GM21786 (cell line): Measurements from ENCODE around the gene GATAD2A.

Experiments
- ATAC-seq: cut with Tn5 transposase; IDR thresholded peaks from one replicate; pipeline ENCODE4 v1.9.1; 2021; ENCODE audit not compliant: unreplicated experiment

Gene GATAD2A

DNA sequence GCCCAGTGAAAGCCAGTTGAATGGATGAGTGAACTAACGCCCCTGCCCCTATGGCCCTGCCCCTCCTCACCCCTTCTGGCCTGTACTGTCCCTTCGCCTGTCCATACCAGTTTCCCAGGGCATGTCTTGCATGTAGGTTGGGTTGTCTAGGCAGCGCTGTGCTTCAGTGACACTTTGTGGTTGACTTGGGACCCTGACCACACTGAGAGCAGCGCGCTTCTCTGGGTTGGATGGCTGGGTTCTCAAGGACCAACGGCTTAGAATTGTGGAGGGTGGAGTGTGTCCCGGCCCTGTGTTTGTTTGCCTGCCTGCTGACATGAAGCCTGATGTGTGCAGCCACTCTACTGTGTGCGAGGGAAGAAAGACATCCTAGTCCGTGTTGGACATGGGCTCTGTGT, 15.8 kb downstream of the GATAD2A start:
- ATAC-seq = no peak

DNA sequence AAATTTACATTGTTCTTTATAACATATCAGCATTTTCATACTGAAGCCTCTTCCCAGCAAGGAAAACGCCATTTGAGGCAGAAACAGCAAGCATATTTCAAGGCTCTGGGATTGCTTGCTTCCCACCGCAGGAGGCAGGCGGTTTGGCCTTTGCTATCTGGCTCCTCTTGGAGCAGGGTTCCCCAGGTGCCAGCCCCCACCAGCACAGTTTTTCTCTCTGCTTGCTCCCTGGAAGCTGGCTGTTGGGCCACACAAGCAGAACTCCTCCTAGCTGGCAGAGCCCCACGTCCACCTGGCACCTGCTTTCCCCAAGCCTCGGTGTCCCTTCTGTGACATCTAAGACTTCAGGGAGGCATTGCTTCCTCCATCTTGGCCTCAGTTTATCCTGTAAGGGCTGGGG, 16.7 kb downstream of the GATAD2A start:
- no peak for ATAC-seq

DNA sequence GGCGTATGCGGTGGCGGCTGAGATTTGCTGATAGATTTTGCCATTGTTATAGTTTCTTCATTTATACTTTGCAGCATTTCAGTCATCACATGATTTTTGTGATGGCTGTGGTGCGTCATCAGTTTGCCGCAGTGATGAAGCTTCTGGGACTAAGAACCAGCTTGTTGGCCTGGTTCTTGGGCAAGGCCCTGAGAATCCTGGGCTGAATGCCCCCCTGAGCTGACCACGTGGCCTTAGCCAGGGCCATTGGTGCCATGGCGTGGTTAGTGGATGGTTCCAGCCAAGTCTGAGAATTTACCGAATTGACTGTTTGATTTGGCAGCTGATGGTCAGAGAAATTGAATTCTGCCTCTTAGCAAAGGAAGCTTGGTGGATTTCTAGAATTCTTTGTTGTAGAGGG, 17.8 kb downstream of the GATAD2A start:
- no peak for ATAC-seq

DNA sequence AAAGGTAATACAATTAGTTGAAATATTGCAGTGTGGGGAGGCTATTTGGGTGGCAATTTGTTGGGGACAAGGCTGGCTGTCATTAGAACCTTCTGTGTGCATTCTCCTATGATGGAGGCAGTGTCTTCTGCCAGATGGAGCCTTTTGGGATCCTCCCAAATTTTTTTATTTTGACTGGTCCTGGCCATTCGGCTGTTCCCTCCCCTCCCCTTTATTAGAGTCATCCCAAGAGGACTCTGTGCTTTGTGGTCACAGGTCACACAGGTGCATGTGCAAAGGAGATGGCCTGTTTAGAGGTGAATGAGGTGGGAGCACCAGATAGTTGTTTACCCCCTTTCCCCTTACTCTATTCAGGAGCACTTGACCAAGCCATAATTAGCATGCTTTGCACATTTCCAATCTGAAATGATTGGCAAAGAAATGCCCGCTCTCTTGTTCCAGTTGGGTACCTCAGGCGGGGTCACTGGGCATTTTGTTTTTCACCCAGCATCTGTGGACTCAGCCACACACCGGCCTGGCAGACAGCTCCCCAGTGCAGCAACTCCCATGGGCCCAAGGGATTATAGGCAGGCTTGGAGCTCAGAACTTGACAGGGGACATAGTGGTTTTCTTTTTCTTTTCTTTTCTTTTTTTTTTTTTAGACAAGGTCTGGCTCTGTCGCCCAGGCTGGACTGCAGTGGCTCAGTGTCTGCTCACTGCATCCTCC, 19.8 kb downstream of the GATAD2A start:
- ATAC-seq = no peak

DNA sequence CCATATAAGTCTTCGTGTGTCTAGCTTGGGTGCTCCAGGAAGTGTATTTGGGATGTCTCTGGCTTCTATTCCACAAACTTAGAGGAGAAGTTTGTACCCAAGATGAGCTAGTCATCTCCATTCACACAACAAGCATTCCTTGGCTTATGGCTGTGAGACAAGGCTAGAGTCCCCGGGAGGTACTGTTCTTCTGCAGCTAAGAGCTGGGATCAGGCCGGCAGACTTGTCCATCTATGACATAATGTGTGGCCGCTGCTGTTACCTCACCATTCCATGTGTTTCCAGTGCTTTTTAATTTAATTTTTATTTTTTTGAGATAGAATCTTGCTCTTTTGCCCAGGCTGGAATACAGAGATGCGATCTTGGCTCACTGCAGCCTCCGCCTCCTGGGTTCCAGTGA, 20.7 kb downstream of the GATAD2A start:
- ATAC-seq = no peak

DNA sequence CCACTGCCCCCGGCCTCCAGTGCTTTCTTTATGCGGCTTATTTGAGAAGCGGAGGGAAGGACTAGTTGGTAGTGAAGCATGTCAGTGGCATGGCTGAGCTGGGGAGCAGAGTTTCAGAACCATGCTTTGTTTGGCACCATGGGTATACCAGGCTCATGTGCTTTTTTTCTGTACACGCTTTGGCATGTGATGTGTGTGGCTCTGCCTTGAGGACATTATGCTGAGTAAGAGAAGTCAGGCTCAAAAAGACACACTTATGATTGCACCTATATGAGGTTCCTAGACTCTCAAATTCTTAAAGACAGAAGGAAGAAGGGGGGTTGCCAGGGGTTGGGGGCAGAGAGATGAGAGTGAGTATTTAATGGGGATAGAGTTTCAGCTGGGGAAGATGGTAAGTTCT, 21.3 kb downstream of the GATAD2A start:
- no peak for ATAC-seq

DNA sequence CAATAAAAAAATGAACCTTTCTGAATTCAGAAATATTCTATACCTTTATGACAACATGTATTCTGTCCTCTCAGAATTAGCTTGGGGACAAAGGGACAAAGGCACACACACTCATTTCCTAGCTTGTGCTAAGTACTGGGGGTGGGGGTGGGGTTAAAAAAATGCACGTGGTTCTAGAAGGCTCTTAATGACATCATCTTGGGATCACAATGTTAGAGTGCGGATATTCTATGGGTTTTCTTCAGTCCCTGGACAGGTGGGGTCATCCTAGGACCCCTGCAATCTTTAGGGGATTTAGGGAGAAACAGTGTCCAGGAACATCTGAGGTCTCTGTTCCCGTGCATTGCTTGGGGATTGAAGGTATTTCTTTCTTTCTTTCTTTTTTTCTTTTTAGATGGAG, 21.8 kb downstream of the GATAD2A start:
- ATAC-seq = no peak

DNA sequence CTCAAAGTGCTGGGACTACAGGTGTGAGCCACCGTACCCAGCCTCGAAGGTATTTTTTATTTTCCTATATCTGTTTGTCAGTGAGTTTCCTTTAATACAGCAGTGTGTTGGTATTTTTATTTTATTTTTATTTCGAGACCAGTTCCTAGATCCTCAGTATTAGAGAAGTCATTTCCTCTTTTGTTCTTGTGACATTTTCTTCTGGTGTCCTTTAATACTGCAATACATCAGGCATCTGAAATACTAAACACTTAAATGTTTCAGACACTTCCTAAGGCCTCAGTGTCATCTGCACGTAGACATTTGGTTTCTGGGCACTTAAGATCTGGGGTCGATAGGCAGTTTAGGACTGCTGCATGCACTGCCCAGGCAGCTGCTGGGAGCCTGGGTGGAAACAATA, 22.5 kb downstream of the GATAD2A start:
- no peak for ATAC-seq

DNA sequence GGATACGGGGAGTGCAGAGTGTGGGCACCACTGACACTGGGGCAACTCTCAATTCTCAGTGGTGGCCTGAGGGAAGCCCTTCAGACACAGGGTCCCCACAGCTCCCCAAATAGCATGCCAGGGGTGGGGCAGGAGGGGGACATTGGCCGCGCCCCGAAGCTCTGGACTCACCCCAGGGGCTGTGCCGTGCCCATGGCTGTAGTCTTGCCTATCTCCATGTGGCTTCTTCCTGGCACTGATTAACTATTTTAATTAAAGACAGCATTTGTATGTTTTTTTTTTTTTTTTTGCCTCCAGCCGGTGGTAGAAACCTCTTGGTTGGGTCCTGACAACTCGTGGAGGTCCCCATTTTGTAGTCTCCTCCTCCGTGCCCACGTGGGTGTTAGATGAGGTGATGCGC, 23.3 kb downstream of the GATAD2A start:
- ATAC-seq = no peak

DNA sequence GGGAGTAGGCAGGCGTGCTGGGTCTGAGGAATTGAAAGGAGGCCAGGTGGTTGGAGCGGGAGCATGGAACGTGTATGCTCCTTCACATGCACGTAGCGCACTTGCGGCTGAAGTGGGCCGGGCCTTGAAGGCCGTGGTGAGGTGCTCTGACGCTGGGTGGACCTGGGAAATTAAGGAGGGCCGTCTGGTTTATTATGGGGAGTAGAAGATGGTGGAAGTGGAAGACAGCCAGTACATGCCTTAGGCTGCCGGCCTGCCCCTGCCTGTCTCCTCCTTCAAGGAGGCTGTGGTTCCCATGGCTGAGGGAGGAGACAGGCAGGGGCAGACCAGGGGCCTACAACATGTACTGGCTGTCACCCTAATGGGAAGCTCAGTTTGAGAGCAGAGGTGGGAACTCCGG, 23.9 kb downstream of the GATAD2A start:
- ATAC-seq = no peak

DNA sequence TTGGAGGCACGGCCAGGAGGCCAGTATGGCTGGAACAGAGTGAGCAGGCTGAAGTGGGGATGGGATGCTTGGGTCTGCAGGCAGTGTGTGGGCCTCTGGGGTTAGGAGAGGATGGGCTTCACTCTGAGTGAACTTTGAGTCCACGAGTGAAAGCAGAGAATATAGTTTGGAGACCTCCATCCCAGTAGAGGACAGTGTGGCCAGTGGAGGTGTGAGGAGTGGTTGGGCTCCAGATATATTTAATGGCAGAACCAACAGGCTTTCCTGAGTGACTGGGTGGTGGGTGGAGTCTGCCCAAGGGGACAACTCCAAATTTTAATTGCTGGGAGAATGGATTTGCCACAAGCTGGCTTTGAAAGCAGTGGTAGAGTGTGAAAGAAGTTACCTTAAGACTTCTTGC, 27.3 kb downstream of the GATAD2A start:
- ATAC-seq = no peak

DNA sequence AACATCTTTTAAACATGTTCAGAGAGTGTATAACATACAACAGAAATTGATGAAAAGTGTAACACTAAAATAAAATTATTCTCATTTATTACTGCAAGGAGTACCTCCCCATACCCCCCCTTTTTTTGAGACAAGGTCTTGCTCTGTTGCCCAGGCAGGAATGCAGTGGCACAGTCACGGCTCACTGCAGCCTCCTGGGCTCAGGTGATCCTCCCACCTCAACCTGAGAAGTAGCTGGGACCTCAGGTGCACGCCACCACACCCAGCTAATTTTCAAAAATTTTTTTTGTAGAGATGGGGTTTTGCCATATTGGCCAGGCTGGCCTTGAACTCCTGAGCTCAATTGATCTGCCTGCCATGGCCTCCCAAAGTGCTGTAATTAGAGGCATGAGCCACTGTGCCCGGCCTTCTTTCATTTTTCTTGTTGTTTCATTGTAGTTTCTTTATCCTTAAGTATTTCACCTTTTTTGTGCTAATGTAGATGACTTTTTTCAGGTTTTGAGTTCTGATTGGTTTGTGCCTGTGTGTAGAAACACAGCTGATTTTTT, 28.3 kb downstream of the GATAD2A start:
- ATAC-seq = no peak

DNA sequence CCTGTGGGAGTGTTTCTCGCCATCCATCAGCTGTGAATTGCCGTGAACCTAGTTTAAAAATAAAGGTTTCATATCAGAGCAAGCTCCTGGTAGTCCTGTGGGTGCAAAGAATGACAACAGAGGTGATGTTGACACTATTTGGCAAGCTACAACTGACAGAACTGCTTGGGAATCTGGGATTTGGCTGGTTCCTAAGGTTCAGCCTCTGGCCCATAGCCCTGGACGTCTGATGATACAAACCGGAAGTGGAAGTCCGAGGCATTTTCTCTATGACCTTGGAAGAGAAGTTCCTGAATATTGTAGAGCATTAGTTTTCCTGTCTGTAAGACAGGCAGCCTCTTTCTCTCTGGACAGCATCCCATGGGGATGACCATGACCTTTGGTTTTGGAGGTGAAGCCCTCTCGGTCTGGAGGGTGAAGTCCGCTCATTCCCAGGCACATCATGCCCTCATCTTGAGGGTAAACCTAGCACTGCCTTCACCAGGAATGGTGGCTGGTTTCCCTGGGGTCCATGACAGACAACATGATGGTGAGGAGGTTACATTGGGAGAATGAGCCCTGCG, 29.1 kb downstream of the GATAD2A start:
- no peak for ATAC-seq

DNA sequence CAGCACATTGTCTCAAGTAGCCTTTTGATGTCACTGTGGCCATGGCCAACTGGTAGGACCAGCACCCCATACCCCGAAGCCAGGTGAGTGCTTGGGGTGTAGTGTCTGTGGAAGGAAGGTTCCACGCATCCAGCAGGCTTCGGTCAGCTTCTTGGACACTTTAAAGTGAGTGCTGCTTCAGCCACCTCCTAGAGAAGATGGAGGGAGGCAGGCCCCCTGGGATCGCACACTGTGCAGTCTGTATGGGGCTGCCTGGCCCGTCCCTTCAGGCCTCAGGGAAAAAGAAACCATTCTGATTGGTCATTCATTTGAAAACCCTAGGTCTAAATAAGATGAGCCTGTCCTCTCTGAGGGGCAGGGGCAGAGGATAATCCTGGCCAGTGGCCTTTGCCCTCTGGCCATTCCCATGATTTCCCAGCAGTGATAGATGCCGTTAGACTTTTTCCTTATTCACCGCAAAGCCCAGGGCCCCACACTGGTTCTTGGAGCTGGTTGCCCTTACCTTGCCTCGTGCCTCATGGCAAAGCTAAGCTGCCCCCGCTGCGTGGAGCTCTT, 30.7 kb downstream of the GATAD2A start:
- no peak for ATAC-seq

DNA sequence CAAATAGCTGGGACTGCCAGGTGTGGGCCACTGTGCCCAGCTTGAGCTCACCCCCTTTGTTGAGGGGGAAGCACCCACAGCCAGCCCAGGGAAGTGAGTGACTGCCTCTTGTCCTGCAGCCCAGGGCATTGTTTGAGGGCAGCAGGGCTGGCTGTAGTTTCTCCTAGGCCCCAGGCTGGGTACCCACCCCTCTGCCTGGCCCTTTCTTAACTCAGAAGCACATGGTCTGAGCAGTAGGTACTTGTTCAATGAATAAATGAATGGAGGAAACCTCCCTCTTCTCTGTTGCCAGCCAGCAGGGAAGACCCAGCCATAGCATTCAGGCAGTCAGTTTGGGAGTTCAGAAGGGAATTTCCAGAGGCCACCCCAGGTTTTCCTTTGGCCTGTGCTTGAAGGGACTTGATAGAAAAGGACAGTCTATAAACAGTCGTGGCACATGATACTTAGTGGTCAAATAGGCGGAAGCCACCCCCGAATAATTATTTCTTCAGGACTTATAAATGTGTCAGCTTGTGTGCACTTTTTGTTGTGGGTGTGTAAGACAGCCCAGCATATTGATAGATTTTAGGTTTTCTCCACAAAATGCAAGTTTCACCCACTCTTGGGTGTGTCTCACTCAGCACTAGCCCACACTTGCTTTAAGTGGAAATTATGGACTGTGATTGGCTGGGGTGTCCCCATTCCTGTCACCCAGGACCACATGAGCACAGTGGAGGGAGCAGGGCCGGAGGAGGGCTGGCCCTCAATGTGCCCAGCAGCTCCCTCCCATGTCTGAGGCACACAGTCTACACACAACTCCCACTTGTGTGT, 33.1 kb downstream of the GATAD2A start:
- no peak for ATAC-seq

DNA sequence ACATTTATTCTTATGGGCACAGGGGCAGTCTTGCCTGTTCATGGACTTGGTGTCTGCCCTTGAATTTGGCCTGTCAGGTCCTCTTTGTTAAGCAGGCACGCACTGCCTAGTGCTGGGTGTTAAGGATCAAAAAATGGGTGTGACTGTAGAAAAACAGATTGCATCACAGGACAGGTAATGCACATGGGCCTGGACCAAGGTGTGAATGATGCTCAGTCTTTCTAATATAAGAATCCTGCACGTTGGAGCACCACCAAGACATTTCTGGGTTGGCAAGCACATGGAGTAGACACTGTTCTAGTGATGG, 33.7 kb downstream of the GATAD2A start:
- no peak for ATAC-seq

DNA sequence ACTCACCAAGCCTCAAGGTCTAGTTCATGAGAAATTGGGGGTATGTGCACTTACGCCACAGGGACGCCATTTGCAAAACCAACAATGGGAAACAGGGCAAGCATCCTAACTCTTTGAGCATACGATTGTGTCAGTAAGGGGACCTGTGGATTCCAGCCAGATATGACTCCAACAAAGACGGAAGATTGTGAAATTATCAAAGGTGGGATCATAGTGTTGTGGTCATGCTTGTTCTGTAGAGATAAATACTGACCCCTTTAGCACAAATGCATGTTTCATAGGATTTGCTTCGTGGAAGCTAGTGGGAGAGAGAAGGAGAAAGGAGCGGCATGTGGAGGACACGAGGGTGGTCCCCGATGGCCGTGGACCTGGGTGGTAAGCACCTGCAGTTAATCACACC, 37.8 kb downstream of the GATAD2A start:
- ATAC-seq = no peak

DNA sequence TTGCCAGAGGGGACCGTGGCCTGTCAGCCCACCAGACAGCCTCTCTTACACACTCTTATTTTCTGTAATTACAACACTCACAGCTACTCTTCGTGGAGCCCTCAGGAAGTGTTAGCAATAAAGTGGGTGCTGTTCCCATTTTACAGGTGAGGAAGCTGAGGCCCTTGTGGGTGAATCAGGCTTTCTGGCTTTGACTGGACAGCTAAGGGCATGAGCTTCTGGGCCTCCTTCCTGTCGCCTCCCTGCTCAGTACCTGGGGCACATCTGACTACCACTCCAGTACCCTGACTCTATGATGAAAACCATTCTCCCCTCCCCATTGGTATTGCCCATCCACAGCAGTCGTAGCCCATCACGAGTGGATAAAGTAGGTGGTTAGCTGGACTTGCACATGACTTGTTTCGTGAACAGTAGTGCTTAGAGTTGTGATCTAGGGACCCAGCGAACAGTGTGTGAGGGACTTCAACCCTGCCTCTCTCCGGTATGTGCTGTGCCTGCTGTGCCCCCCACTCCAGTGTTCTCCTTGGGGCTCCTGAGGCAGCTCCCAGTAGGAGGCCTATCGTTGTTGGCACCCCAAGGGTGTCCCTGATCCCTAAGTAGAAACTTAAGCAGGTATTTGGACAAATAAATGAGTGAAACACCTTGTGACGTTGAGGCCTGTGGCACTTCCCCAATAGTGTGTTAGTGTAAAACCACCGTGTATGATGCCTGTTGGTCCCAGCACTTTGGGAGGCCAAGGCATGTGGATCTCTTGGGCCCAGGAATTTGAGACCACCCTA, 38.6 kb downstream of the GATAD2A start:
- ATAC-seq = no peak

DNA sequence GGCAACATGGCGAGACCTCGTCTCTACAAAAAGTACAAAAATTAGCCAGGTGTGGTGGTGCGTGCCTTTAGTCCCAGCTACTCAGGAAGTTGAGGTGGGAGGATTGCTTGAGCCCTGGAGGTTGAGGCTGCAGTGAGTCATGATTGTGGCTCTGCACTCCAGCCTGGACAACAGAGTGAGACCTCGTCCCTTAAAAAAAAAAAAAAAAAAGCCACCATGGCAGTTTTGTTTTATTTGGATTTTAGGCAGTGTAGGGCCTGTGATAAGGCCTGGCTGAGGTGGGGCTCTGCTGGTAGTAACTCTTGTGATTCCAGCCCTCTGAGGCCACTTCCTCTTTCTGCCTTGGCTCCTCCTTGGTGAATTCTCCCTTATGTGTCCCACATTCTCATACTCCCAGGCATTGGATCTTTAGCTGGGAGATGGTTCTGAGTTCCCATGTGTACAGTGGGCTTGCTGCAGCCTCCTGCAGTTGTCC, 39.2 kb downstream of the GATAD2A start:
- no peak for ATAC-seq

DNA sequence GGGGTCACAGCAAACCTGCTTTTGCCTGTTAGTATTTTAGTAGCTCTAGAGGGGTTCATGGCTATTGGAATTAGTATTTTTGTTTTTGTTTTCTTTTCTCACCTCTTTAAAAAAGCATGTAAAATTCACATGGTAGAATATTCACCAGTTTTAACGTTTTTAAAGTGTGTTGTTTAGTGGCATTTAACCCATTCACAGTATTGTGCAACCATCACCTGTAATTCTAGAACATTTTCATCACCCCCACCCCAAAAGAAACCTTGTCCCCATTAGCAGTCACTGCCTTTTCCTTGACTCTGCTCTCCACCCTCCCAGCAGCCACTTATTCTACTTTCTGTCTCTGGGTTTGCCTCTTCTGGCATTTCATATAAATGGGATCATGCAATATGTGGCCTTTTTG, 39.8 kb downstream of the GATAD2A start:
- no peak for ATAC-seq

DNA sequence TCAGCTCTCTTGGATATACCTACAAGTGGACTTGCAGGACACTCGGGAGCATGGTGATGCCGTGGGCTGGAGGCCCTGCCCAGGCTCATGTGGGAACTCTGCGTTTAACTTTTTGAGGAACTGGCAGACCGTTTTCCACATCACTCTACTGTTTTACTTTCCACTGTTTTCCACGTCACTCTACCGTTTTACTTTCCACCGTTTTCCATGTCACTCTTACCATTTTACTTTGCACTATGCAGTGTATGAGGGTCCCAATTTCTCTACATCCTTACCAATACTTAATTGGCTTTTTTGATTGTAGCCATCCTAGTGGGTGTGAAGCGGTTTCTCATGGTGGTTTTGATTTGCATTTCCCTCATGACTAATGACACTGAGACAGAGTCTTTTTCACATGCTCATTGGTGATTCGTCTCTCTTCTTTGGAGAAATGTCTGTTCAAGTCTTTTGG, 40.5 kb downstream of the GATAD2A start:
- peak; percentile 52 for ATAC-seq
